GM13976 (cell line): Measurements from ENCODE around the gene SLC38A6.

ENCODE experiments used
- DNase-seq: peaks from one replicate; pipeline ENCODE4 v3.0.0; 2012; ENCODE audit warnings: low spot score
- in situ Hi-C: fragments of 300-500 bp; cut with MboI; formaldehyde crosslinking; loops from one replicate; pipeline ENCODE4 v1.12.0; 2022; ENCODE audit warnings: low sequenced_read_pairs, mixed read lengths, inconsistent platforms; ENCODE audit not compliant: unreplicated experiment
- TF ChIP-seq, protein P1 (sequence below): IDR thresholded peaks from 2 replicates; pipeline ENCODE4 v1.5.1; 2012; ENCODE audit warnings: borderline replicate concordance, mild to moderate bottlenecking; ENCODE audit not compliant: insufficient read depth; ENCODE audit errors: extremely low read depth, missing control alignments, control extremely low read depth

SLC38A6 gene

GRCh38 chr14:60980811-60981632 is at the start of gene SLC38A6, which contains the start of gene TRMT5:
Gene SLC38A6, plus strand, starts transcription at chr14:60981245. Its CDS starts 33 bp downstream, at chr14:60981278.
Gene TRMT5, minus strand, starts transcription at chr14:60981079. Its CDS starts 106 bp downstream, at chr14:60980973.
- TF ChIP-seq, protein P1, sequence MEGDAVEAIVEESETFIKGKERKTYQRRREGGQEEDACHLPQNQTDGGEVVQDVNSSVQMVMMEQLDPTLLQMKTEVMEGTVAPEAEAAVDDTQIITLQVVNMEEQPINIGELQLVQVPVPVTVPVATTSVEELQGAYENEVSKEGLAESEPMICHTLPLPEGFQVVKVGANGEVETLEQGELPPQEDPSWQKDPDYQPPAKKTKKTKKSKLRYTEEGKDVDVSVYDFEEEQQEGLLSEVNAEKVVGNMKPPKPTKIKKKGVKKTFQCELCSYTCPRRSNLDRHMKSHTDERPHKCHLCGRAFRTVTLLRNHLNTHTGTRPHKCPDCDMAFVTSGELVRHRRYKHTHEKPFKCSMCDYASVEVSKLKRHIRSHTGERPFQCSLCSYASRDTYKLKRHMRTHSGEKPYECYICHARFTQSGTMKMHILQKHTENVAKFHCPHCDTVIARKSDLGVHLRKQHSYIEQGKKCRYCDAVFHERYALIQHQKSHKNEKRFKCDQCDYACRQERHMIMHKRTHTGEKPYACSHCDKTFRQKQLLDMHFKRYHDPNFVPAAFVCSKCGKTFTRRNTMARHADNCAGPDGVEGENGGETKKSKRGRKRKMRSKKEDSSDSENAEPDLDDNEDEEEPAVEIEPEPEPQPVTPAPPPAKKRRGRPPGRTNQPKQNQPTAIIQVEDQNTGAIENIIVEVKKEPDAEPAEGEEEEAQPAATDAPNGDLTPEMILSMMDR: no peak
- in situ Hi-C loops: no loop called here
- peak; percentile 91 for DNase-seq

DNA sequence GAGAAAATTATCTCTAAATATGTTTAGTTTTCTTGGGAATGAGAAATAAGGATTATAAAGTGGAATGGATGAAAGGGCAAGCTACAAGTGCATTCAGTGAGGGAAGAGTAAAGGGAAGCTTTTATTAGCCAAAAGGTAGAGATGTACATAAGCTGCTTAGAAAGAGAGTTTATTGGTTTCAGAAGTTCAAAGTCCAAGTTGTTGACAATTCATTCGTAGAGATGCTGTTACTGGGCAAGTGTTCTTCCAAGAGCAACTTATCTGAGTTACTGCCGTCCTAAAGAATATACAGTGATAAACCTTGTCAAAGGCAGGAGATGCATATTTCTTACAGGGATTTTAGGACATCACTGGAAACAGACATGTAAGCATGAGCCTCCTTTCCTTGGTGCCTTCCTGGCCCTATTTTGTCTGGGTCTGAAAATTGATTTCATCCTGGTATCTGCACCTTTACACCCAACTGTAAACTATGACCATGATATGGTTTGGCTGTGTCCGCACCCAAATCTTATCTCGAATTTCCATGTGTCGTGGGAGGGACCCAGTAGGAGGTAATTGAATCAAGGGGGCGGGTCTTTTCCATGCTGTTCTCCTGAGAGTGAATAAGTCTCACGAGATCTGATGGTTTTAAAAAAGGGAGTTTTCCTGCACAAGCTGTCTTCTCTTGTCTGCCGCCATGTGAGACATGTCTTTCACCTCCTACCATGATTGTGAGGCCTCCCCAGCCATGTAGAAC is 47.0 kb upstream of the SLC38A6 start:
- DNase-seq: no peak
- in situ Hi-C loops: no loop called here
- TF ChIP-seq, protein P1: no peak

- DNase-seq: no peak
- TF ChIP-seq, protein P1: no peak
- in situ Hi-C loops: no loop called here
Measured at GRCh38 chr14:60935319-60935718, 45.7 kb upstream of the SLC38A6 start.

DNA sequence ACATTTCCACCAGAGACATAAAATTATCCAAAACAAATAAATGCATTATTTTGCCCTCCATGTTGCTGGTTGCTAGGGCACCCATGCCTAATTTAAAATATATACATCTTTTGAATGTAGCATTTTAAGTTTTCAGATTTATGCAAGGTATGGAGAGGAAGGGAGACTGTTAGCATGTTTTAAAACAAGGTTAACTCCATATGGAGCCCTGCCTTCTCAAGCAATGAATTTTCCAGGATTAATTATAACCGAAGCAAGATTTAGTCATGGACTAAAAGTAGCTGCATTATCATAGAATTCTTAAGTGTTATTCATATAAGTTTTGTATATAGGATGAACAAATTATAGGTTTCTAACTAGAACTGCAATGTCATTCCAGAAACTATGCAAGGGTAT is 37.4 kb upstream of the SLC38A6 start:
- no peak for DNase-seq
- in situ Hi-C loops: no loop called here
- TF ChIP-seq, protein P1: no peak

DNA sequence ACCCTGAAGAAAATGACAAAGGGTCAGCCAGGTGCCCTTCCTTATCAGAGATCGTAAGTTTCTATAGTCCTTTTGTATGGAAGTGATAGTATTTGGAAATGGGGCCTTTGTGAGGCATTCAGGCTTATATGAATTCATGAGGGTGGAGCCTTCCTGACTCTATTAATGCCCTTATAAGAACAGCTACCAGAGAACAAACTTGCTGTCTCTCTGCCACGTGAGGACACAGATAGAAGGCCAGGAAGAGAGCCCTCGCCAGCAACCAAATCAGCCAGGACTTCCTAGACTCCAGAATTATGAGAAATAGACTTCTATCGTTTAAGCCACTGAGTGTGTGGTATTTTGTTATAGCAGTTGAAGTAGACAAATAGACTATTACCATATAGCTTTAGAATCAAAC is 36.8 kb upstream of the SLC38A6 start:
- in situ Hi-C loops: no loop called here
- TF ChIP-seq, protein P1: no peak
- no peak for DNase-seq

DNA sequence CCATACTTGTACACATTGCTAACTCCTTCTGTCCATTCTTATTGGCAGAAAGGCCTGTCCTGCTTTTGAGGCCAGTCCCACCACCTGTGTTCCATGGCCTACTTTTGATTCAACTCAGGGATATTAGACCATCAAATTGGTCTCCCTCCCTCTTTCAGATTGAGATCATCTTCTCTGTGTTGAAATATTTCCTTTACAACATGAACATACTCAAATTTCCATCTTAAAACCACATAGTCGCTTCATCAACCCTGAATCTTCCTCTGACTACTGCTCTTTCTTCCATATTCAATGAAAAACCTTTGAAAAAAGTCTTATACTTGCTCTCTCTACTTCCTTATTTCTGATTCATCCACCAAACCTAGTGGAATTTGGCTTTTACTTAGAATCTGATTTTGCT is 35.1 kb upstream of the SLC38A6 start:
- TF ChIP-seq, protein P1: no peak
- no peak for DNase-seq
- in situ Hi-C loops: no loop called here
